Measurements from ENCODE around the gene SLX4IP.

- TF ChIP-seq CTCF (IDR thresholded peaks at IDR 0.05) = no peak
- TF ChIP-seq POLR2A (IDR thresholded peaks at IDR 0.05) = no peak
- TF ChIP-seq EP300 (IDR thresholded peaks at IDR 0.05) = no peak
These were observed 1.1 kb downstream of the SLX4IP start for GRCh38 chr20:10436053-10436699.
